ENCODE results near the gene RWDD3.

RWDD3 gene

GRCh38 chr1:95216292-95216990 lies 17.6 kb upstream of the RWDD3 start:
- no peak for TF ChIP-seq CTCF (conservative IDR thresholded peaks at IDR 0.05; ENCODE audit: low read depth, low read length)
- DNase-seq (ENCODE audit: low read depth), result no peak
- no peak overlapping the region for H3K4me3 ChIP-seq (ENCODE audit: low read length)

- DNase-seq (ENCODE audit: low read depth), result no peak
- H3K4me3 ChIP-seq (ENCODE audit: low read length), result no peak overlapping the region
- no peak for TF ChIP-seq CTCF (conservative IDR thresholded peaks at IDR 0.05; ENCODE audit: low read depth, low read length)
Observed at GRCh38 chr1:95217371-95217770, 16.6 kb upstream of the RWDD3 start.

GRCh38 chr1:95219407-95219806 lies 14.6 kb upstream of the RWDD3 start:
- H3K4me3 ChIP-seq (ENCODE audit: low read length), result no peak overlapping the region
- no peak for DNase-seq (ENCODE audit: low read depth)
- TF ChIP-seq CTCF (conservative IDR thresholded peaks at IDR 0.05; ENCODE audit: low read depth, low read length), result no peak

DNA sequence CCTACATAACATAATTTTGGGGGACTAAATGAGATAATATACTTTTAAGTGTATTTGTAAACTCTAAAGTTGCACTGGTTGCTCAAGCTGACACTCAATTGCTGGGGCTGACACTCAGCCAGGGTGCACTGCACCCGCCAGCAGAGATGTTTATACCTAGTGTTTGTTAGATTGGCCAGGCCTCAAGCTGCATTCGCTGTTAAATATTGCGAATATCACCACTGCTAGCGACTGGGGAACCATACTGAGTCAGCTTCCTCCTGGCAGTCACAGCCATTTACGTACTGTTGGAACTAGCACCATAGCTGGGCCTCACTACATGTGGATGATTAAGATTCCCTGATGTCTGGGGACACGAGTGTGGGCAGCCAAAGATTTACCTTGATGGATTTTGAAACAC lies 12.7 kb upstream of the RWDD3 start:
- H3K4me3 ChIP-seq (ENCODE audit: low read length), result no peak overlapping the region
- no peak for DNase-seq (ENCODE audit: low read depth)
- no peak for TF ChIP-seq CTCF (conservative IDR thresholded peaks at IDR 0.05; ENCODE audit: low read depth, low read length)

DNA sequence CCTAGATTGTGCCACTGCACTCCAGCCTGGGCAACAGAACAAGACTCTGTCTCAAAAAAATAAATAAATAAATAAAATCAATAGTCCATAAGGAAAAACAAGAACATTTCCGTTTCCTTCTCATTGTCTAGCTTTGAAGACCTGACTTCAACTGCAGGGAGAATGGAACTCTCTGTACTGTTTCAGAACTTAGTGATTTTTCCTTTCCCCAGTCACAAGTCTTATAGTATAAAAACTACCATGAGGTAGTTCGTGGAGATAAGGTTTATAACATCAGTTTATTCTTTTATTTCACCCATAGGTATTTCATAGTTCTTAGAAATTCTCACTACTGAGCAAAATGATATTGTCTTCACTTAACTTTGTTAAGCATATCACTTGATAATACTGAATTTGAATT lies 11.4 kb upstream of the RWDD3 start:
- no peak for TF ChIP-seq CTCF (conservative IDR thresholded peaks at IDR 0.05; ENCODE audit: low read depth, low read length)
- no peak overlapping the region for H3K4me3 ChIP-seq (ENCODE audit: low read length)
- DNase-seq (ENCODE audit: low read depth), result no peak

- DNase-seq (ENCODE audit: low read depth), result peak; percentile 80
- no peak for TF ChIP-seq CTCF (conservative IDR thresholded peaks at IDR 0.05; ENCODE audit: low read depth, low read length)
- no peak overlapping the region for H3K4me3 ChIP-seq (ENCODE audit: low read length)
Observed at GRCh38 chr1:95223110-95223509, 10.9 kb upstream of the RWDD3 start.
